HG02759 (cell line): ENCODE results near the gene ALLC.

Experiments
- ATAC-seq: cut with Tn5 transposase; IDR thresholded peaks from one replicate; pipeline ENCODE4 v1.9.1; 2021; ENCODE audit warnings: mild to moderate bottlenecking, moderate library complexity; ENCODE audit not compliant: unreplicated experiment

ALLC gene

DNA sequence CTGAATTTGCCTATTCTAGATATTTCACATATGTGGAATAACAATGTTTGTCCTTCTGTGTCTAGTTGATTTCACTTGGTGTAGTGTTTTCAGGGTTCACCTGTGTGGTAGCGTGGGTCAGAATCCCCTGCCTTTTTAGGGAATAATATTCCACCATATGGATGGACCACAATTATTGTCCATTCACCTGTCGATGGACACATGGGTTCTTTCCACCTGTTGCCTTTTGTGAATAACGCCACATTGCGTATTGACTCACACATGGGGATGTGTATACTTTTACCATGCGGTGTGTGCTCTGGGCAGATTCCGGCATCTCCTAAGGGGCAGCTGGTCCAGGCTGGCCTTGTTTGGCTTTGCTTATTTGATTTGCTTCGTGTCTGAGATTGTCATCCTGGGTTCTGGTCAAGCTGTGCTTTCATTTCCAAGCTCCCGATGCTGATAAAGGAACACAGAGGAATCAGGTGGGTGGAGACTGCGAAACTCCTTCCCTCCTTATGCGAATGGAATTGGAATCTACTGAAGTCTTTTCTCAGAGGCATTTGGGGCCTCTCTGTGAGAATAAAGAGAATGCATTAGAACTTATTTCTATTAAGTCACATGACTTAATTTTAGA, 18.9 kb upstream of the ALLC start:
- ATAC-seq, result no peak

DNA sequence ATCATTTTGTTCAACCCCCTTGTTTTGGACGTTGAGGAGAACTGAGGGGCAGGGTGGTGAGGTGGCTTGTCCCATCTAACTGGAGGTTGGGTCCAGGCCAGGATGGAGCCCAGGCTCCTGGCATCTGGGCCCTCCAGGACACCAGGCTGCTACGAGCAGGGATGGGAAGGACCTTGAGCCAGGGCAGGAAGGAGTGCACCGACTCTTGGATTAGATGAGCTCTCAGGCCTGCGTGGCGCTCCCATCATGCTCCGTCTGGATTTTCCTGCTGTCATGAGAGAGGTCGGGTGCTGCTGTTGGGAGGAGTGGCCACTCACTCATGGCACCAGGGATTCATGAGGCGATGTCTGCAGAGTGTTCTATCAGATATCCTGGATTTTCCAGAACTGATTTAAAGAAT, 18.3 kb upstream of the ALLC start:
- no peak for ATAC-seq

DNA sequence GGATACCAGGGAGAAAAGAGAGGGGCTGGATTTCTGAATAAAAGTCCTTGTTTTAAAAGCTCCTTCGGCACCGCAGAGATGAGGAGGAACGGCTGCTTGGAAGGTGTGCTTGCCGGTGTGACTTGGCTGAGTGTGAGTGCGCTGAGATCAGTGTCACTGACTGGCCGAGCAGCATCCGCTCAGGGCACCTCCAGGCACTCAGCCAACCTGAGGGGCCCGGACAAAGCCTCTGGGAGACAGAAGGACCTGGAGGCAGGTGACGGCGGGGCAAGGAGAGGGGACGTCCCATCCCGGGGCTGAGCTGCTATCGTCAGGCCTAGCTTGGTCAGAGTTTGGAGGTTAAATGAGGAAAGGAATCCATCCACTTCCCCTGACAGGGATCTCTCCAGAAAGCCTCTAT, 16.8 kb upstream of the ALLC start:
- no peak for ATAC-seq

DNA sequence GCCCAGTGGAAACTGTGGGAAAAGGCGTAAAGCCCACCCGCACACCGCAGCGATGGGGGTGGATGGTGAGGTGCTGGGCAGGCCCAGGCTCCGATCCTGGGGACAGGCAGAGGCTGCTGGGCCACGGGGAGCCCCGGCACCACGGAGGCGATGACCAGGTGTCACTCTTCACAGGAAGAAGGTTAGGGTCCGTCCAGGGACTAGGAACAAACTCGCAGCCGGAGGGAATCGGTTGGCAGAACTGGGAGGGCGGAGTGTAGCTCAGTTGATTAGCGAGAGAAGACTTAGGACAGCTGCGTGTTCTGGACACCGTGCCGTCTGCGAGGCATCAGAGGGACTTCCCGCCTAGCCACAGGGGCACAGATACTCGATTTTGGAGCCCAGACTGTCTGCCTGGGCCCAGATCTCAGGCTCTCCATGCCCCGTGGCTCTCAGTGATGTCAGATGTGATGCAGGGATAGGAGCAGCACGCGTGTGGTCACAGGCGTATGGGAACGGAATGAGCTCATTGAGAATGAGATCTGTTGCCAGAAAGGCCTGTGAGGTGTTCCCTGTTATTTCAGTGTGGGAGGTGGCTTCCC, 16.1 kb upstream of the ALLC start:
- ATAC-seq, result no peak

DNA sequence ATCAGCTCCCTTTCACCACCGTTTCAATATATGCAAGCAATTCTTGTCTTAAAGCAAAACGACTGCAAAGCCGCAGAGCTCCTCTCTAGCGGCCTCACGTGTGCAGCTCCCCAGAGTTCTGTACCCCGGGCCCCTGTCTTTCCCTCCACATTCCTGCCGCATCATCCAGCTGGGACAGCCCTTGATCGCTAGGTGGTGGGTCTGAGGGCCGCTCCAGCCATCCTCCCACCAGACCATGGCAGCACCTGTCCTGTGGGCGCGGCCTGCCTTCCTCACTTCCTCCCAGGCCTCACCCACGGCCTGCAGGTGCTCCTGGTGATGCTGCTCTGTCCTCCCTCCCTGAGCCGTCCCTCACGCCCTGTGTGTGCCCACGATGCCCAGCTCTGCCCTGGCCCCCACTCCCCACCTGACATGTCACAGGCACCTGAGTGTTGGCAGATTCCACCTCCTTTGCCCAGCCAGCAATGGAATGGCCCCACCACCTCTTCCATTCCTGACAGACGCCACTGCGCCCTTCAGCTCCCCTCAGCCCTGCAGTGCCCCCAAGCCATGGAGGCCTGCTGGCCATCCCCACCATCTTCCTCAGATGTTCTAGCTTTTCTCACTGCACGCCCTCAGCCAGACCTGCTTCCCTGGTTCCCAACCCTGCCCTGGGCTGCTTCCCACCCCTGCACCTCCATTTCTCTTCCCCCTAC, 15.3 kb upstream of the ALLC start:
- ATAC-seq, result no peak

DNA sequence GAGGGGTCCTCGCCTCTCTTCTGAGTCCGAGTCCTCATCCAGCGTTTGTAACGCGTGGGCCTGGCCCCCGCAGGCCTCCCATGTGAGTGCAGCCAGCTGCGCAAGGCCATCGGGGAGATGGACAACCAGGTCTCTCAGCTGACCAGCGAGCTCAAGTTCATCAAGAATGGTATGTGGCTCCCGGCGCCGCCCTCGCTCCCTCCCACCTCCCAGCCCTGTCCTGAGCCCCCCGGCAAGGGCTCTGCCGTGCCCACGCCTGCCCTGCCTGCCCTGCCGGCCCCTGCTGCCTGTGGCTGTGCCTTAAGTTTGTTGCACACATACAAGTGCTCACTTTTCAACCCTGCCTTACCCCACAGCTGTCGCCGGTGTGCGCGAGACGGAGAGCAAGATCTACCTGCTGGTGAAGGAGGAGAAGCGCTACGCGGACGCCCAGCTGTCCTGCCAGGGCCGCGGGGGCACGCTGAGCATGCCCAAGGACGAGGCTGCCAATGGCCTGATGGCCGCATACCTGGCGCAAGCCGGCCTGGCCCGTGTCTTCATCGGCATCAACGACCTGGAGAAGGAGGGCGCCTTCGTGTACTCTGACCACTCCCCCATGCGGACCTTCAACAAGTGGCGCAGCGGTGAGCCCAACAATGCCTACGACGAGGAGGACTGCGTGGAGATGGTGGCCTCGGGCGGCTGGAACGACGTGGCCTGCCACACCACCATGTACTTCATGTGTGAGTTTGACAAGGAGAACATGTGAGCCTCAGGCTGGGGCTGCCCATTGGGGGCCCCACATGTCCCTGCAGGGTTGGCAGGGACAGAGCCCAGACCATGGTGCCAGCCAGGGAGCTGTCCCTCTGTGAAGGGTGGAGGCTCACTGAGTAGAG, 14.4 kb upstream of the ALLC start:
- no peak for ATAC-seq

DNA sequence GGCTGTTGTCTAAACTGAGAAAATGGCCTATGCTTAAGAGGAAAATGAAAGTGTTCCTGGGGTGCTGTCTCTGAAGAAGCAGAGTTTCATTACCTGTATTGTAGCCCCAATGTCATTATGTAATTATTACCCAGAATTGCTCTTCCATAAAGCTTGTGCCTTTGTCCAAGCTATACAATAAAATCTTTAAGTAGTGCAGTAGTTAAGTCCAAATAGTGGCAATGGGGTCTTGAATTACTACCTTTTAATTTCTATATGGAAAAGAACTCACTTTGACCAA, 13.8 kb upstream of the ALLC start:
- peak; percentile 45 for ATAC-seq

DNA sequence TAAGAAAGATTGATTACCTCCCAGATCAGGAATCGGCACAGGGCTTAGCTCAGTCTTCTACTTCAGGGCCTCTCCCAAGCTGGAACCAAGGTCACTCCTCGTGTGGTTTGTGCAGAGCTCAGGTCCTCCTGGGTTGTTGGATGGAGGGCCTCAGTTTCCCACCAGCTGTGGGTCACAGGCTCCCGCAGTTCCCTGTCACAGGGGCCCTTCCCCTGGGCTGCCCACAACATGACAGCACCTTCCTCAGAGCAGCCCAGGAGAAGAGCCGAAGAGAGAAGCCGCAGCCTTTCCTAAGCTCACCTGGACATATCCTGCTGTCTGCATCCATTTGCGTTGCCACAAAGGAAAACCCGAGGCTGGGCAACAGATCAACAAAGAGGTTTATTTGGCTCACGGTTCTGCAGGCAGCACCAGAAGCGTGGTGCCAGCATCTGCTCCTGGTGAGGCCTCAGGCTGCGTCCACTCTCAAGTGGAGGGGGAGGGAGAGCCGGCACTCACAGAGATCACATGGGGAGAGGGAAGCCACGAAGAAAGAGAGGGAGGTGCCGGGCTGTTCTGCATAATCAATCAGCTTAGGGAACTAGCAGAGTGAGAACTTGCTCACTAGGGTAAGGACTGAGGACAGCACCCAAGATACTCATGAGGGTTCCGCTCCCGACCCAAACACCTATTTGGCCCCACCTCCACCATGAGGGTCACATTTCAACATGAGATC, 13.0 kb upstream of the ALLC start:
- no peak for ATAC-seq

DNA sequence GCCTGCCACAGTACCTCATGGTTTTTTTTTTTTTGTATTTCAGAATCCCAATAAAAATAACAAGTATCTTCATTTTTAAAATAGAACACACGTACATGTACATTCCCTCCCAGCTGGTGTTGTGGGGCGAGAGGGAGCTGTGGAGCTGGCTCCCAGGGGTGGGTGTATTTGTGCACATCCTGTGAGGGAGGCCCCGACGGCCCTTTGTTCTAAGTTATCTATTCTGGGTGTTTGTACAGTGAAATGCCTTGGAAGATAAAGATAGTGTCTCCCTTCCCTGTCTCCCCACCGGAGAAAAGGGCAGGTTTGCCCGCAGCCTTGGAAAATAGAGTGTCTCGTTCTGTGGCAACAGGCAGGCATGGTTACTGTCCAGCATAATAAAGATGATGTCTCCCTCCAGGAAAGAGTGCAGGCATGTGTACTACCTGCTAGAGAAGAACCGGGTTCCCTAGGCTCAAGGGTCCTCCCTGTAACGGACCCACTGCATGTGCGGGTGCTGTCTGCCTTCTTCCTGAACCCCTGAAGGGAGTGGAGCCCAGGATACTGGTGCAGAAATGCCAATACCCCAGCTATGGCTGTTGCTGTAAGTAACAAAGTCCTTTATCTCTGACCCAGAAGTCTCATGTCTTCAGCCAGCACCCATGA, 12.1 kb upstream of the ALLC start:
- no peak for ATAC-seq

DNA sequence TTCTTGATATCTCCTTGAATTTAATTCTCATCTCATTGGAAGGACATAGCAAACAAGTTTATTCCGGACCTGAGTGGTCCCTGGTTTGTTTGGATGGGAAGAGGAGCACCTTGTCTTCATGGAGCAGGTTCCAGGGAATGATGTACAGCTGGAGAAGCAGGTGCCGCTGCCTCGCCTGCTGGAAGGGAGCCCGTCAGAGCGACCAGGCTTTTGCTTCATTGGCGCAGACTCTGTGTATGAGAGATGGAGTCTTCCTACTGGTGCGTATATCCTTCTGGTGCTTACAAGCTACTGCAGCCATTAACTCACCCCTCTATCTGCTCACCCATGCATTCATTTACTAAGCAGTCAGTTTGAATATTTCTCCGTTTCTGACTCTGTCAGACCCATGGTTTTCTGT, 11.6 kb upstream of the ALLC start:
- ATAC-seq, result no peak

DNA sequence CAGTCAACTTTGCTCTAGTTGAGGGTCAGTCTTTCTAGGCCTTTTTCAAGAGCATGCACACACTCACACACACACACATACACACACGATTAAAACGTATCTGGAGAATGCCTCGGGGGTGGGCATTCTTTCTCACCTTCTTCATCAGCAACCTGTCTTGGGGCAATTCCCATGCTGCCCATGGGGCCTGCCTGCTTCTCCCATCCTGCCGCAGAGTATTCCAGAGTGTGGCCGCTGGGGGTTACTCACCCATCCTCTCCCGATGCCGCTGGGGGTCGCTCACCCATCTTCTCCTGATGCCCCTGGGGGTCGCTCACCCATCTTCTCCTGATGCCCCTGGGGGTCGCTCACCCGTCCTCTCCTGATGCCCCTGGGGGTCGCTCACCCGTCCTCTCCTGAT, 10.8 kb upstream of the ALLC start:
- no peak for ATAC-seq

DNA sequence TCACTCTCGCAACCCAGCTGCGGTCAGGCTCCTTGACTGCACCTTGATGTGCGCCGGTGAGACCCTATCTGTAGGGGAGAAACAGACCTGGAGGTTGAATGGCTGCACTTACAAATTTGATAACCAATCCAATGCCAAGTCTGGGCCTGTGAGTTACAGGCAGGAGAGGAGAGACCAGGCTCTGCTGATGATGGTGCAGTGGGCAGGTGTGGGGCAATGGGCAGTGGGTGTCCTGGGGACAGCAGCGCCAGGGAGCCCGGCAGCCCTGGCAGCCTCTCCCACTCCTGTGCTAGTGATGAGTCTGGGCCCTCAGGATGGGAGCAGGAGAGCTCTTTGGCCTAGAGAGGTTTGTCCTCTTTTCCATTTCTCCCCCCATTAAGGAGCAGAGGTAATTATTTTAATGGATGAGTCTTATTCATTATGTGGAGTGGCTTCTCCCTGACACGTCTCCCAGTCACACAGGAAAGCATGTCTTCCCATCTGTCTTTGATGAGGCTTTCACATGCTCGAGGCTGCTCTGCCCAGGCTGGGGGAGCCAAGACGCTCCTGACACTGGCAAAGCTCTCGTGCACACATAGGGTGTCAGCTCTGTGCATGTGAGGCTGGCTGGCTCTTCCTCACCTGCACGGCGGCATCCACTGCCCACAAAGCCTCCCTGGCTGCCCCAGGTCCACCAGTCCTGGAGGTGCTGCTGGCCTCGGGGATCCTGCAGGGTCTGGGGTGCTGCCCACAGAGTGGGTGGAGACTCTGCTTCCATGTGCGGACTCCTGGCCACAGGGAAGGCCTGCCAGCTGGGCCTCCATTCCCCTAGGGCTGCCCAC, 10.0 kb upstream of the ALLC start:
- no peak for ATAC-seq

DNA sequence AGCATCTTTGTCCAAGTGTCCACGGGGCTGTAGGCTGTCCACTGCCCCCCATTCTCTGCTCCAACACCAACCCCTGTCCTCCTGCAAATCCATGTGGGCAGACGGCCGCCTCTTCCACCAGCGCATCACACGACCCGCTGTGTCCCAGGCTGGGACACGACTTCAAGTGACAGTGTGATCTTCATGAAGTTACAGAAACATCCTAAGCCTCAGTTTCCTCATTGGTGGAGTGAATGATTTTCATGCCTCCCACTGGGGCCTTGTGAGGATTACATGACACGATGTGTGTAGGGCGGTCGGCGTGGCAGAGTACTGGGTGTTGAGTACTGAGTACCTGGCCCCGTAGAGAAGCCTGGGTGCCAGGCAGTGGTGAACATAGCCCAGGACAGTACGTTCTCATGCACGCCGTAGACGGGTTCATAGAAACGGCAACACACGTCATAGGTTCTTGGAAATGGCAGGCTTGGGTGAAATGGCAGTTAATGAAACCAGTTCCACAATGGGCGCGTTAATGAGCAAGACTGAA, 9.3 kb upstream of the ALLC start:
- ATAC-seq, result no peak

DNA sequence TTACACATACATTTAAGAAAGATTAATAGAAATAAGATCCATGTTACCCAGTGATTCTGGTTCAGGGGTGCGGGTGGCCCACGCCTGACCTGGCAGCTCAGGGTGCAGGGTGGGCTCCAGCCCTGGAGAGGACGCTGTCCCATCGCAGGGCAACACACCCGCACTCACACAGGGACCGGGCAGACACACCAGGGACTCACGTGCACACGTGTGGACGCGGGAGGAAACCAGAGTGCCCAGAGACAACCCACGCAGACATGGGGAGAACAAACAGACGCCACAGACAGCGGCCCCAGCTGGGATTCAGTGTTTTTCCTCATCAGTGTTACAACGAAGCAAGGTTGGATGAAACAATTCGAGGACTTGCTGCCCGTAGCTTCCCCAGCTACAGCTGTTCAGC, 8.4 kb upstream of the ALLC start:
- no peak for ATAC-seq

DNA sequence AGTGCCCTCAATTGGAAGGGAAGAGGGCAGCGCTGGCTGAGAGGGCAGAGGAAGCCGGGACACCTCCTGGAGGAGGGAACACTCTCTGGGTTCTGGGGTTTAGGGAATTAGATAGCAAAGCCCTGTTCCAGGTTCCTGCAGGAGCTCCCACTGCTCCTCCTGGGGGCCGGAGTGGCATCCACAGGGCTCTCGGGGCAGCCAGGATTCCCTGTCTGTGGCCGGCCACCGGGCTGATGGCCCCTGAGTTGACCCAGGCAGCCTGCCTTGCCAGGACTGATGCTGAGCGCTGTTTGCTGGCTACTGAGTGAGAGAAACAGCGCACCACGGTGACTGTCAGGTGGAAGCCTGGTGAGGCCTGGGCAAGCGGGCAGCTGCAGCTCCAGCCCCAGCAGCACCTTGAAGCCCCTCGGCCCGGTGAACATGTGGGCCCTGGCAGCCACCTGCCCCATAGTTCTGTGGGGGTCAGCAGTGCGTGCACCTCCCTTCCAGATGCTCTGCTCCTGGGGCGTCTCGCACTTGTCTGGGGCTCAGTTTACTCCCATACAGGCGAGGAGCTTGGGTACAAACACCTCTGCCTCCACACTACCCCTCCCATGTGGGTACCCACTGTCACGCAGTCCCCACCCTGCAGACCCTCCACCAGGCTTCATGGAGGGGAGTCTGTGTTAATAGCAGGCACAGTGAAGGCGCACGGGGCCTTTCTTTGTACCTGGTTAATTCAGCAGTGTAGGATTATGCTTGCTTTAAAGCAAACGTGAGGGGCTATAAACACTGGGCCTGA, 7.7 kb upstream of the ALLC start:
- no peak for ATAC-seq

DNA sequence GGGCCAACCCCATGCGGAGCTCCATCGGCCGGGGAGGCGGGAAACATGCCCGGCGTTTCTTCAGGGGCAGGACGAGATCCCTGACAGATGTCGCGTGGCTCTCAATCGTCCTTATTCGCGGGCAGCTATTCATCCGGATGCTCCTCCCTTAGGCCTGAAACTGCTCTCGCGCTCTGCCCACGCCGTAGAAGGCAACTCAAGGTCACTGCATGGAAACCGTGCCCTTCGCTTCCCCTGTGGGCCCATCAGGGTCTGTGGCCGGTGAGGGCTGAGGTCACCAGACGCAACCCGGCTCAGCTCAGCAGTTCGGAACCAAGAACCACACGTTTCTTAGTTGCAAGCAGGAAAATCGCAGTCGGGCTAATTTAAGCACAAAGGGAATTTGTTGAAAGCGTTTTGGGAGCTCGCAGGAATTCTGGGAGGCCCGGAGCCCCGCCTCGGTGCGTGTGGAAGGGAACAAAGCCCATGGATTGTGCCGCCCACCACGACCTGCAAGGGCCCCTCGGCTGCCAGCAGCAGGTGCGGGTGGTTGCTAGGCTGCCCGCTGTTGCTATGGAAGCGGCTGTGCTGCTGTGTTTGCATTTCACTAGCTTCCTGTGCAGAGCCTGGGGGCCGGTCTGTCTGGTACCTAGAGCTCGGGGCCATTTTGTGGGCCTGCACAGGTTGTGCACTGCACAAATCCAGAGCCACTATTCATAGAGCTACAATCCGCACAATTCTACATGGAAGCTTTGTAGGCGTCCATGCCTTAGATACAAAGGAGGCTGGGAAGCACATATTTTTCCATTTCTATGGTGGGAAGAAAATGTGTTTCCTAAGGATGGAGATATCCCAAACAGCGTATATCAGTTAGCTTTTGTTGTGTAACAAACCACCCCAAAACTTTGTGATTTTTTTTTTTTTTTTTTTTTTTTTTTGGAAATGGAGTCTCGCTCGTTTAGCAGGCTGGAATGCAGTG, 6.0 kb upstream of the ALLC start:
- peak; percentile 80 for ATAC-seq

DNA sequence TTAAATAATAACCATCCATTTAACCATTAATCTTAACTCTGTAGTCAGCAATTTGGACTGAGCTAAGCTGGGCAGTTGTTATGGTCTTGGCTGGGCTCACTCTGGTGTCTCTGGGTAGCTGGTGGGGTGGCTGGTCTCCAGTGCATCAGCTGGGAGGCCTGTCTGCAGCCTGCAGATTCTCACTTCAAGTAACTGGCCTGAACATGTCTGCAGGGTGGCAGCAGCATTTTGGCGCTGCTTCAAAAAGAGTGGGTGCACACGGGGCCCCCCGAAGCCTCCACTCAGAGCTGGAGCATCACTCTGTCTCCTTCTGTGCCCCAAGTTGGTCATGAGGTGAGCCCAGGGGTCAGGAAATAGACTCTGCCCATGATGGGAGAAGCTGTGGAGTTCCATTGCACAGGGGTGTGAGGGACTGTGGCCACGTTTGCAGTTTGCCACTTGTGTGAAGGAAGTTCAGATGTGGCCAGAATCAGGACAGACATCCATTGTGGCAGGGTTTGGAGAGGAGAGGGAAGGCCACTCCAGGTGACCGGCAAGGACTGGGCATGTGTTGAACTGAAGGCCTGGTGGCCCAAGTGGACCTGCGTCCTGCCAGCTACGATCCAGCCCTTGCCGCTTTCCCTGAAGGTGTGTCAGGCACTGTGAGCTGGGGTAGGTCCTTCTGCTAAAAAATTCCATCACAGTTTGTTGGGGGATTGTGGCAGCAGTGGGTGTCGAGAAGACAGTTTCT, 4.9 kb upstream of the ALLC start:
- no peak for ATAC-seq
